ENCODE data around the gene ADH1B. TPM values are rescaled to one million over a fixed set of nuclear protein-coding genes. Genes with fewer than 3 reads are reported as not detected.
"Not testable (repeated sequence)": the region's sequence is repeated elsewhere in the genome, so short reads cannot be mapped to it uniquely, and the experiment has no call there.

The ADH1B gene
- total RNA-seq, 1 donor from 2014 or later = 0.16 TPM

DNA sequence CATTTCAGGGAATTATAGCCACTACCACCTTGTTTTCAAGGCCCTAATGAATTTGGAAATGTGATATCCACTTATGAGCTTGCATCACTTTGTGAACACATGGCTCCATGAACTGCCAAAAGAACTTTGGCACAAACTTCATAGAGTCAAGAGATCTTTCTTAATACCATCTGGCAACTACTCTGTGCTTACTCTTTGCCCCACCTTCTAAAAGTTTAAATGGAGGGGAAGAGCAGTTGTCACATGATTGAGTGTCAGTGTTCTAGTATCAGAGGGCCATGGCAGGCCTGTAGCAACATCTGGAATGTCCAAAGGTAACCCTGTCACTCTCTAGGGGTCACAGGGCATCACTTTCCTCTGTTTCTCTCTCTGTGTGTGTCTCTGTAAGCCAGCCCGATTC, 2.6 kb upstream of the ADH1B start:
- no peak for DNase-seq

DNA sequence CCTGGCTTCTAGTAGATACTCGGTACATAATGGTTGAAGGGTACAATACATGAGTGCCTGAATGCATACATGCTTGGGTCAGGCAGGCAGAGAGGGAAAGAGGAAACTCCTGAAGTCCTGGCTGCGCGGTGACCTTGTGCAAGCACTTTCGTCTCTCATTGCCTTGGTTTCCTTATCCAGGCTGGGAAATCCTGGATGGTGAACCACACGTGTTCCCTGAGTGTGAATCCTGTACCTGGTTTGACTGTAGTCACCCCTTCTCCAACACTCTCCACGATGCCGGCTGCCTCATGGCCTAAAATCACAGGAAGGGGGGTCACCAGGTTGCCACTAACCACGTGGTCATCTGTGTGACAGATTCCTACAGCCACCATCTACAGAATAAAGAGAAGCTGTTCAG, 3.4 kb downstream of the ADH1B start:
- not testable (repeated sequence) for DNase-seq

DNA sequence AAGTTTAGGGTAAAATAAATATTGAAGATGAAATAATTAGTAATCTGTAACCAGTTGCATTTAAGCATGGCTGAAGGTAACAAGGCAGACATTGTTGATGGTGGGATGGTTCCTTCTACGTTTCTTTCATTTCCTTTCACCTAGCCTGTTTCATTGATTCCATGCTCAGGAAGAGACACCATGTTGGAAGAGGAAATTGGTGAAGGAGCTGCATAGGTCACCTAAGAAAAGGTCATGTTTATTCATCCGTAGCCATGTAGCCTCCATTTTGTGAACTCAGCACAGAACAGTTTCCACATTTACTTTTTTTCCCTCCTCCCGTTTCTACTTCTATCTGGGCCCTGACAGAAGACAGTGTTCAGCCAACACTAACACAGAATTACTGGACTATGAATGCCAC, 3.8 kb downstream of the ADH1B start:
- no peak for DNase-seq

DNA sequence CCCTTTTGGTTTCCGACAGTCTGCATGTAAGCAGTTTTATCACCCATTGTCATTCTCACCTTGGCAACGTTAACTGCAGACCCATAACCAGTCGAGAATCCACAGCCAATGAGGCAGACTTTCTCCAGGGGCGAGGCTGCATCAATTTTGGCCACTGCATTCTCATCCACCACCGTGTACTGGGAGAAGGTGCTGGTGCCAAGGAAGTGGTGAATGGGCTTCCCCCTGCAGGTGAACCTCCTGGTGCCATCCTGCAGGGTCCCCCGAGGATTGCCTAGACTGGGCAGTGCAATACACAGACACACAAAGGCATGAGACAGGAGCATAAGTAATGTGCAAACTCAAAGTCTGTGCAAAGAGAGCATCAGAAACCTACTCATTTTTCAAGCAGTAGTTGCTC, 5.4 kb downstream of the ADH1B start:
- DNase-seq = no peak

DNA sequence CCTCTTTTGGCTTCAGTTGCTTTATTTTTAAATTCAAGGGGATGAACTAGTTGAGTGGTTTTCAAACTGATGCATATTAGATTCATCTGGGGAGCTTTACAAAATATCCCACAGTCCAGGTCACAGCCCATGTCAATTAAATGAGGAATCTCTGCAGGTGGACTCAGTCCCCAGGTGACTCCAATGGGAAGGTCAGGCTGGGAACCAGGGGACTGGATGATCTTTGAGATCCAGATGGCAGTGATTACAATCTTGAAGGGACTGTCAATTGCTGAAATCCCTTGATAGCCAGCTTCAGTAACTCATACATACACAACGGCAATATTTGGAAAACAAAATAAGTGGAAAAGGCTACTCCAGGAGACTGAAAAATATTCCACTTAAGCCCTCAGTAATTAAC, 7.0 kb downstream of the ADH1B start:
- DNase-seq = no peak

DNA sequence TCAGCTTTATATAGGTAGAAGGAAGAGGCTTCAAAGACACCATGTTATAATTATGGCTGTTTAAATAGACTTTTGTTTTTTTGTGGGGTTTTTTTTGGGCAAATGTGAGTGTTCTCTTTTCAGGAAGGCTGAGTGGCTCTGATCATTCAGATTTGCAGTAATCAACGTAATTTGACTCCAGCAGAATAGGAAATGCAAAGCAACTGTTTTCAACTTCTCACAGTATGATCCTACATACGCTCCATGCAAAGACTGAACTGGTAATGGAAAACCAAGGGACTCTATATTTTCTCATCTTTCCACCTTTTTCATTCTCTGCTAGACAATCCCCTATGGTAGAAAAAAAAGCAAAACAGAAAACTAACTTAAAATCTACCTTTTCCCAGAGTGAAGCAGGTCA, 10.8 kb downstream of the ADH1B start:
- DNase-seq = no peak

DNA sequence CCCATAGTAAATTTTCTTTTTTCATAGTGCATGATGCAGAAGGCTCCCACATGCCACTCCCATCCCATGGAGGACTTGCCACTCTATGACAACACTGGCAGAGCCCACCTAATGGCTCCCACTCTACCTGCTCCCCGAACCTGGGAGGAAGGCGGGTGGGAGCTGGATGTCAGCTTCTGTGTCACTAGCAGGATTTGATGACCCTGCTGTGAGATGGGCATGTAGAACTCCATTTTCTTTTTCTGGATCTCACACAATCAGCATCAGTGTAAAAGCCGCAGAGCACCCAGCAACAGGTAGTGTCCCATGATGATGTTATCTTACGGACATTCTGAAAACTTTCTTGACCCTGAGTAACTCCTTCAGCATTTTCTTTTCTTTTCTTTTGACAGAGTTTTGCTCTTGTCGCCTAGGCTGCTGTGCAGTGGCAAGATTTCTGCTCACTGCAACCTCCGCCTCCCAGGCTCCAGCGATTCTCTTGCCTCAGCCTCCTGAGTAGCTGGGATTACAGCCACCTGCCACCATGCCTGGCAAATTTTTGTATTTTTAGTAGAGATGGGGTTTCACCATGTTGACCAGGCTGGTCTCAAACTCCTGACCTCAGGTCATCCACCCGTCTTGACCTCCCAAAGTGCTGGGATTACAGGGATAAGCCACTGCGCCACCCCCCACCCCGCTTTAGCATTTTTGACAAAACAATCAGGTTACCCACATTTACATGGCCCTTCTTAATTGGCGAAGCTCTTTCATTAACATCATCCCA, 15.4 kb downstream of the ADH1B start:
- no peak for DNase-seq

DNA sequence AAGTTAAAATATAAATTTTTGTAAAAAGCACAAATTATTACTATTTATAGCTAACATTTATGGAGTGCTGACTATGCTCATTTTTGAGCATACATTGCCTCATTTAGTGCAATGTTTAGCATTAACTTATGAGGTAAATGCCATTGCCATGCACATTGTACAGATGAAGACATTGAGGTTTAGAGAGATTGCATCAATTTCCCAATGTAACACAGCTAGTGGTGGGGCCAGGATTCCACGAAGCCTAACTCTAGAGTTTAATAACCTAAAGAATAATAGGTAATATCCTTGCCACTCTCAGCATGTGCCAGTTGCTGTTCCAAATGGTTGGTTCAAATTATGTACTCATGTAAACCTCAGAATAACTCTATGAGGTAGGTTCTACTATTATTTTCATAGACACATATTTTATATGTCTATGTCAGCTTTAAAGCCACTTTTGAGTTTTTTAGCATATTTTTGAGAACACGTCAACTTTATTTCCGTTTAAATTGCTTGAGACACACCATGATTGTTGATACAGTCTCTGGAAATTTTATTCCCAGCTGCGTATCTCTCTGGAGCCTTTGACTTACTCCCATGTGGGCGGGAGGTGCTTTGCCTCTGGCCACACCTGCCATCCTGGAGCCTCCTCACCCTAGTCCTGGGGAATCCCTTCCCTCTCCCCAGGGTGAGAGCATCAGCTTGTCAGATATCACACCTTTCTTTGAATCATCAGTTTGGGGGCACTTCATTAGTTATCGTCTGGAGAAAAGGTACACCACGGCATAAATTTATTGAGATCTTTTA, 19.6 kb downstream of the ADH1B start:
- no peak for DNase-seq

DNA sequence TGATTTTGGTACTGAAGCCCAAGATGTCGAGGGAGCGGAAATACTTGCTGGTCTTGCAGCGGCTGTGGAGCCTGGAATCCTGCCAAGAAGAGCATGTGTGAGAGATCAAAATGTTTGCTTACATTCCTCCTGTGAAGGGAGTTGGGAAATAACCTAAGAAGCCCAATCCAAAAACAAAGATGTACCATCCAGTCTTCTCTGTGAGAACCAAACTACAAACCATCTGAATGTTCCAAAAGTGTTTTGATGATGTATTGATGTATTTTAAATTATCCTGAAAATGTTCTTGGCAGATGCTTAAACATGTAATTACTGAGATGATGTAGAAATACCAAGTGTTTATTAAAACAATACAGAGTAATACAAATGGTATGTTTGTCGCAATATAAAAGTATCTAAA, 20.3 kb downstream of the ADH1B start:
- DNase-seq = no peak

DNA sequence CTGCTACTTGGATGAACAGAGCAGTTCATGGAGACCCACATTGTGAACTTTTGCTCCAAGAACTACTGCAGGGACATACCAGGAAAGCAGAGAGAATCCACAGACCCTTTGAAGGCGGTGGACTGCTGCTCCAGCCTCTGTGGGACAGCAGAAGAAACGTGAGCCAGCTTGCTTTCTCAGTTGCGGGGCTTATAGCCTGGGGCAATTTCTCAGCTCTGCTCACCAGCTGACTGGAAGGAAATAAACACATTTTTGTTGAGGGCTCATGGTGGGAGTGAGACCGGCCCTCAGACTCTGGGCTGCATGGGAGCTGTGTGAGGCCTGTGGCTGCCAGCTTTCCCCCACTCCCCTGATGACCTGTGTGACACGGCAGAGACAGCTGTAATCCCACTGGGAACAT, 27.8 kb downstream of the ADH1B start:
- no peak for DNase-seq

DNA sequence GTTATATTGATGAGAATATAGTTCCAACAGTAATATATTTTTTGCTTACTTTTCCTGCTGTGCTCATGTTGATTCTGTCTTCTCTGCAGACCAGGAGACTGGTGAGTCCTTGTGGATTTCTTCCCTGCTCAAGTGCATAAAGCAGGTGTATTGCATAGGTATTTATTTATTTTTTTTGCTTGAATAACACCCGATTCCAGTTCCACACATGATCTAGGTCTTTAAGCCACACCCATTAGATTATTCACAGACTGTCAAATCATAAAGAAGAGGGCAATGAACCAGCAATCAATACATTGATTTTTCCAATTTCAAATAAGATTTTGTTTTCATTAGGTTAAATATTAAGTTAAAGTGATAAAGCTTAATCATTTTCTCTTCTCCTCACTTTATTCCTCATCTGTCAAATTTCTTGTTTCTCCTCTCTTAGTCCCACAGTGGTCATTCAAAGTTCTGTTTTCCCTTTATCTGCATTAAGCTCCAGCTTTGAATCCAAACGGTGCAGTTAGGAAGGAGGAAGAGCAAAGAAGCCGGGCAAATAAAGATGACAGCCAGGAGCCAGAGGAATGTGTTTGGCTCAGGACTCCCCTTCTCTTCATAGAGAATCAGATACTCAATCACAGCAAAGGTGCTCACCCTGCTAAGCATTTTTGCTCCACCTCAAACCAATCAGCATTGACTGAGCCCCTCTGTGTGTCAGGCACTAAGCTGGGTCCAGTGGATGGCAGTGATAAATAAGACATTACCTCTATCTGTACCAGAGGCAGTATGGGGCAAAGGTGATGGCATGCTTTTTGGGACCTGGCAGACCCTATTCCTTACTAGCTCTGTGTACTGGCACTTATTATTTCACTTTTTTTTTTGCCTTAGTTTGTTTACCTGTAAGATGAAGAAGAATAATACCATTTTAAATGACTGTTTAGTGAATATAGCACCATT, 30.1 kb downstream of the ADH1B start, which contains the start of gene ADH1A:
ADH1A (minus strand) TSS at position 138 of the 939 bp plus-strand sequence; CDS start at position 67, 71 bp downstream.
- no peak for DNase-seq

DNA sequence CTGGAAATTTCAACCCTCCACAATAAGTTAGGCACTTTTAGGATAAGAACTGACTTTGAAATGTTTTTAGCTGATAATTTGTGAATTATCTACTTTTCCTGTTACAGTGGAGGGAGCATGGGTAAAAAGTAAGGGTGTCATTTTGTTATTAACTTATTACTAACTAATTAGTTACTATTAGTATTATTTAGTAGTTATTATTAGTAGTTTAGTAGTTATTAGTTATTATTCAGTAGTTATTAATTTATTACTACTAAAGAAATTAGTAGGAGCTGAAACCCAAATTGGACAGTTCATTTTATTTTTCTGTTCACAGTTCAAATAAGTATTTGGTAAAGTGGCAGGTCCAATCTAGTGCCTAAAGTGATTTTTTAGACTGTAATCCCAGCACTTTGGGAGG, 35.8 kb downstream of the ADH1B start:
- no peak for DNase-seq

DNA sequence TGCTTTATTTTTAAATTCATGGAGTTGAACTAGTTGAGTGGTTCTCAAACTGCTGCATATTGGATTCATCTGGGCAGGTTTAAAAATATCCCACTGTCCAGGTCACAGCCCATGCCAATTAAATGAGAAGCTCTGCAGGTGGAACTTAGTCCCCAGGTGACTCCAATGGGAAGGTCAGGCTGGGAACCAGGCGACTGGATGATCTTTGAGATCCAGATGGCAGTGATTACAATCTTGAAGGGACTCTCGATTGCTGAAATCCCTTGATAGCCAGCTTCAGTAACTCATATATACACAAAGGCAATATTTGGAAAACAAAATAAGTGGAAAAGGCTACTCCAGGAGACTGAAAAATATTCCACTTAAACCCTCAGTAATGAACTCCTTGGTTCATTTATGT, 38.5 kb downstream of the ADH1B start:
- DNase-seq = no peak

DNA sequence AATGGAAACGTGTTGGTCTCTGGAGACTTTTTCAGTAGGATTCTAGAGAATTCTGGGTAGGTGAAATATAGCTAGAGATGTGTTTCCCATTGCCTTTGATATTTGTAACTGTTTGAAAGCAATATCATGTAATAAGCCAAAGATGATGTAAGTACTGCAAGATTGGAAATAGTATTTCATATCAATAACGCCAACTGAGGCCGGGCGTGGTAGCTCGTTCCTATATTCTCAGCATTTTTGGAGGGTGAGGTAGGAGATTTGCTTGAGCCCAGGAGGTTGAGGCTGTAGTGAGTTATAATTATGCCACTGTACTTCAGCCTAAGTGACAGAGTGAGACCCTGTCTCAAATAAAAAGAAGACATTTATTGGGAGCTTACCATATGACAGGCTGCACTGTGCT, 39.9 kb downstream of the ADH1B start:
- DNase-seq = no peak

DNA sequence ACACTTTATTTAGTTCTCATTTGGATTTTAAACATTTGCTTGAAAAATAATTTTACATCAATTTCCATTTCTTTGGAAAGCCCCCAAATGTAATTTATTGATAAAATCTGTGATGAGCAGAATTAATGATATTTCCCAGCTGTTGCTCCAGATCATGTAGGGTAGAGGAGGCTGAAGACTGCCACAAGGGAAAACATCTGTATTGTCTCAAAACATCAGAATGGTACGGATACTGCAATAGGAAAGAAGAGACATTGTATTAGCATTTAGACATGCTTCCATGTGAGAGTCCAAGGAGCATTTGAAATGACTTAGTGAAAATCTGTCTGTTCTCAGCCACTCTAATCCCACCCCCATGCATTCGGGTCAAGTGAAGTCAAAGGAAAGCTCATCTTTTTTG, 44.8 kb downstream of the ADH1B start:
- no peak for DNase-seq

DNA sequence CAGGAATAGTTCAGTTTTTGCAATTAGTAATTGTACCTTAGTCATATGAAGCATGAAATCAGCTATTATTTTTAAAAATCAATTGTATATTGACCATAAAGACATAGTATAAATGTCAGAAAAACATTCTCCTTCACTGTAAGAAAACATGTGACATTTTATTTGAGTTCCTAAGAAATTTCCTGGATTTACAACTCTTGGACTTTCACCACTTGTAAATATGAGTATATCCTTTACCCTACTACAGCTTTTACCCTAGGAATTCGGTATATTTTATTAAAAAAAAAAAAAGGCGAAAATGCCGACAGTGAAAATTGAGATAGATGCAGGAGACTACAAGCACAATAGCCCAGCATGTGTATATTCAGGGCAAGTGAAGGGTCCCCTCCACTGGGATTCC, 45.3 kb downstream of the ADH1B start:
- no peak for DNase-seq

DNA sequence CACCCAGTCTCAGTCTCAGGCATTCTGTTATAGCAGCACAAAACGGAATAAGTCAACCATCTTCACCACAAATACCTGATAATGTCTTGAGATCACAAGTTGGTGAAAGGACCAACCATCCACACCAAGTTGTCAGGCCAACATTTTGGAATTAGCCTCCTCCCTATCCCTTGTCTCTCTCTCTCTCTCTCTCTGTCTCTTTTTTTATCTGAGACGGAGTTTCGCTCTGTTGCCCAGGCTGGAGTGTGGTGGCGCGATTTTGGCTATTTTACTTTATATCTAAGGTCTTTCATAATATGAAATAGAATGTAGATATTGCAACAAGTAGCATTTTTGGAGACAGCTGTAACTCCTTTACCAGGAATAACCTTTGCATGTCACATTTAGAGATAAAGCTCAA, 46.2 kb downstream of the ADH1B start:
- no peak for DNase-seq

DNA sequence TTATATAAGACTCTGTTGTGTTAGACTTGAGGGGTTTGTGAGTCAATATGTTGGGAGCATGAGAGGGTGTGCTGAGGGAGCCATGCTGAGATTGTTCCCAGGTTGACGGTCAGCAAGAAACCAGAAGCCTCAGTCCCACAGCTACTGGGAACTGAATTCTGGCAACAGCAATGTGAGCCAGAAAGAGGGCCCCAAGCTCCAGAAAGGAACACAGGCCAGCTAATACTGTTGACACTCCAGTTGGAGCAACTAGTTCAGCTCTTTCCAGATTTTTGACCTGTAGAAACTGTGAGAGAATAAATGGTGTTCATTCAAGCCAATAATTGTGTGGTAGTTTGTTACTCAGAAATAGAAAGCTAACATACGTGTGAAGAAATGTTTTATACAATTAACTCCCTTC, 47.5 kb downstream of the ADH1B start:
- no peak for DNase-seq

DNA sequence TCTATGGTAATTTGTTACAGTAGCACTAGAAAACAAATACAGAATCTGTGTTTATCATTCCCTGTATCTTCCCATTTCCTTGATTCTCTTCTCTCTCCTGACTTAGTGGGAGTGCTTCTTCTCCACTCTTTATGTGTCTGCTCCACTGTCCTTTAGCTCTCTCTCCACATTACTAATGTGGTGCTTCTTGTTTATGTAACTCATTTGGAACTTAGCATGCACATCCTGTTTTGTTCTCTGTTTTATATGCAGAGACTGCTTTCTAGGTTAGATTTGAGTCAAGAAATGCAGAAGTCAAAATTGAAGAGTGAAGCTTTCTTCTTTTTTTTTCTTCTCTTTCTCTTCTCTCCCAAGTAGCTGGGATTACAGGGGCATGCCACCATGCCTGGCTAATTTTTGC, 56.3 kb downstream of the ADH1B start:
- no peak for DNase-seq

Data from occipital lobe (tissue), 2 donors.